ENCODE results near the gene ERGIC2.
A peak's percentile ranks its signal among the peaks of the same experiment; 100 is the strongest.

ERGIC2 gene

DNA sequence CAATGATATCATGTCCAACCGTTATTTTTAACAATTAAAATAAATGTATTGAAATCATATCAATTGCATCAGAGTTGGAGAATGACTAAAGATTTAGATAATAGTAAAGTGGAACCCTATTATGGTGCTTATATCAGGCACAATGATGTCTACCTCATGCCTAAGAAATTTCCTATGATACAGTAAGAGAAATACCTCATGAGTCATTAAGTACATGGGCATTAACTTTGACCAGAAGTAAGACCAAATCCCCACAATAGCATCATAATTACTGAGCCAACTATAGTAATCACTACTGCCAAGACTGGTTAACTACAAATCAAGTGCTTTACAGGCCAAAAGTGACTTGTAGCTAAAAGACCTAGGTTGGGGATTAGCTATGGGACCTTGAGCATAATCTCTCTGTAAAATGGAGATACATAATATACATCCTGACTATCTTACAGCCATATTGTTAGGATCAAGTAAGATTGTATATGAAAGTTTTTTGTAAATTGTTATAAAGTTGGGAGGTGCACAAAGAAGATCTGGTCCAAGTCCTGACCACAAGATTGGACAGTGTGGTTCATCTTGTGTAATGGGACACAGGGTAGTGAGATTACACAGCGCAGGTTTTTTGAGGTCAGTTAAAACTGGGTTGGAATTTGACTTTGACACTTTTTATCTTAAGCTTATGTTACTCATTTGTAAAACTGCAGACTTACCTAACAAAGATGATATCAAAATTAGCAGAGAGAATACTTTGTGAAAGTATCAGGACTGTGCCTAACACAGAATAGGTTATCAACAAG, 60.5 kb downstream of the ERGIC2 start:
- DNase-seq (ENCODE audit: low read depth): no peak
- TF ChIP-seq, protein P1, sequence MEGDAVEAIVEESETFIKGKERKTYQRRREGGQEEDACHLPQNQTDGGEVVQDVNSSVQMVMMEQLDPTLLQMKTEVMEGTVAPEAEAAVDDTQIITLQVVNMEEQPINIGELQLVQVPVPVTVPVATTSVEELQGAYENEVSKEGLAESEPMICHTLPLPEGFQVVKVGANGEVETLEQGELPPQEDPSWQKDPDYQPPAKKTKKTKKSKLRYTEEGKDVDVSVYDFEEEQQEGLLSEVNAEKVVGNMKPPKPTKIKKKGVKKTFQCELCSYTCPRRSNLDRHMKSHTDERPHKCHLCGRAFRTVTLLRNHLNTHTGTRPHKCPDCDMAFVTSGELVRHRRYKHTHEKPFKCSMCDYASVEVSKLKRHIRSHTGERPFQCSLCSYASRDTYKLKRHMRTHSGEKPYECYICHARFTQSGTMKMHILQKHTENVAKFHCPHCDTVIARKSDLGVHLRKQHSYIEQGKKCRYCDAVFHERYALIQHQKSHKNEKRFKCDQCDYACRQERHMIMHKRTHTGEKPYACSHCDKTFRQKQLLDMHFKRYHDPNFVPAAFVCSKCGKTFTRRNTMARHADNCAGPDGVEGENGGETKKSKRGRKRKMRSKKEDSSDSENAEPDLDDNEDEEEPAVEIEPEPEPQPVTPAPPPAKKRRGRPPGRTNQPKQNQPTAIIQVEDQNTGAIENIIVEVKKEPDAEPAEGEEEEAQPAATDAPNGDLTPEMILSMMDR (IDR thresholded peaks at IDR 0.05; ENCODE audit: low read depth, low read length, missing control alignments): no peak
- H3K4me3 ChIP-seq (ENCODE audit: low read depth, low read length): no peak overlapping the region

DNA sequence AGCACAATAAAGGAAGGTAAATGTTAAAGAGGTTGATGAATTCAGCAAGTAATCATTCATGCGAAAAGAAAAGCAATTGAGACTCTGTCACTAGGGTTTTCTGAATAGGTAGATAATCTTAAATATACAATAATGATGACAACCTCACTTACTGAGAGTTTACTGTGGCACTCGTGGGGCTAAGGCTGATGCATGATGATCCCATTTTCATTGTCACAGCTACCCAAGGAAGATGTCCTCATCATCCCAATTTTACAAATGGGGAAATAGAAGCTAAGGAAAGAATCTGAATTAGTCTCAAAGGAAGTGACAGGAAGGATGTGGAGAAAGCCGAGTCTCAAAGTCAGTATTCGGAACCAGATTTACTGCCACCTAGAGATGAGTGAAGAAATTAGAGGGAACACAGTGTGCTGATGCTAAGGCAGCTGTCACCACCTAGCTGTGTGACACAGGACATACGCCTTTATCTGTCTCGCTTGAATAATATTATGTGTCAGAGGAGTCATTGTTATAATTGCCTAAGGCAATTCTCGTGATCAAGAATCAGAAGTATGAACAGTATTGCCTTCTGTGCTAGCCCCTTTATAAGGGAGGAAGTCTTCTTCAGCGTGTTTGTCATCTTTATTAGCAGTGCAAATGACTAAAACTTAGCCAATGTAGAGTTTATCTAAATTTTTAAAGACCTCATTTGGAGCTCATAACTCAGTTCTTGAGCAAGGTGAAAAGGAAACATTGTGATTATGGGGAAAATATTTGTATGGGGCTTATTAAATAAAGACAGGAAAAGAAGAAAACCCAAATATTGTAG, 63.2 kb downstream of the ERGIC2 start:
- peak; percentile 37 for DNase-seq (ENCODE audit: low read depth)
- no peak overlapping the region for H3K4me3 ChIP-seq (ENCODE audit: low read depth, low read length)
- TF ChIP-seq, protein P1 (IDR thresholded peaks at IDR 0.05; ENCODE audit: low read depth, low read length, missing control alignments): peak; percentile 83

DNA sequence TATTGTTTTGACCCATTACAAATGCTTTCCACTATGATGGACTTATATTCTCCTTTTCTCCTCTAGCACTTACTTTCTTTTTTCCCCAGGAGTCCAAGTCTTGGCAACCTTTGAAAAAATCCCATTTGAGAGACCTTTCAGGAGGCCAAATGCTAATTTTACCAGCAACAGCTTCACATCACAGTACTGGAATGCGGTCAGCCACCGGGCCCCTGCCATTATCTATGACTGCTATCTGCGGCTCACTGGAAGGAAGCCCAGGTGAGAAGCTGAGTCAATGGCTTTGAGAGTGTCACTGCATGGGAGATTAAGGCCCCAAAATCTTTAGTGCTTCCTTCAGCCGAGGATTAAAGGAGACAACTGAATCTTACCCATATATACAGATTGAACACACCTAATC, 64.2 kb downstream of the ERGIC2 start:
- no peak overlapping the region for H3K4me3 ChIP-seq (ENCODE audit: low read depth, low read length)
- DNase-seq (ENCODE audit: low read depth): no peak
- TF ChIP-seq, protein P1 (IDR thresholded peaks at IDR 0.05; ENCODE audit: low read depth, low read length, missing control alignments): no peak

DNA sequence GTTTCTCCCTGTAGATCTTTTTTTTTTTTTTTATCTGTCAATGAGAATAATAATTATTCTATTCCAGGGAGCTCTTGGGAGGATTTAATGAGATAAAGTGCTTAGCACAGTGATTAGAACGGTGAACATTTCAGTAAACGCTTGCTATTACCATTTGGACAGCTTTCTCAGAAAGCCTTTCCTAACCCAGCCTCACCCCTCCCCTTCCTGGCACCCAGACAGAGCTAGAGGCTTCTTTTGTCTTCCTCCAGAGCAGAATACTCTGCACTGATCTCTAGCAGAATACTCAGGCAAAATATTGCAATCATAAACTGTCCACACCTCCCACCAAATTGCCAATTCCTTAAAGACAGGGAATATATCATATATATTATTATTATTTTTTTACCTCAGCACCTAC, 66.6 kb downstream of the ERGIC2 start:
- TF ChIP-seq, protein P1 (IDR thresholded peaks at IDR 0.05; ENCODE audit: low read depth, low read length, missing control alignments): no peak
- no peak for DNase-seq (ENCODE audit: low read depth)
- no peak overlapping the region for H3K4me3 ChIP-seq (ENCODE audit: low read depth, low read length)

DNA sequence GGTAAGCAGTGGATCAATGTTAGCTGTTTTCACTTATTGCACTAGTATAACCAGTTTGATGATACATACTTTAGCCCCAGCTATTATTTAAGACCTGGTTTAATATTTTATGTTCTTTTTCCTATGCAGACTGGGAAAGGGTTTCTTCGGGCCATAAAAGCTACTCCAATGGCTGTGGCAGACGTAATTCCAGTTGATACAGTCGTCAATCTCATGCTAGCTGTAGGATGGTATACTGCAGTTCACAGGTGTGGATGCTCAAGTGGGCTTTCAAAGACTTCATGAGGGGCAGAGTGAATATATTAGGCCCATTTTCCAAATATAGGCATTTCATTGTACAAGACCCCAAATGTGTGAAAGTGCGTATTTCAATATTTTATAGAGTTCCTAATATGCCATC, 70.1 kb downstream of the ERGIC2 start:
- TF ChIP-seq, protein P1 (IDR thresholded peaks at IDR 0.05; ENCODE audit: low read depth, low read length, missing control alignments): no peak
- no peak overlapping the region for H3K4me3 ChIP-seq (ENCODE audit: low read depth, low read length)
- no peak for DNase-seq (ENCODE audit: low read depth)

DNA sequence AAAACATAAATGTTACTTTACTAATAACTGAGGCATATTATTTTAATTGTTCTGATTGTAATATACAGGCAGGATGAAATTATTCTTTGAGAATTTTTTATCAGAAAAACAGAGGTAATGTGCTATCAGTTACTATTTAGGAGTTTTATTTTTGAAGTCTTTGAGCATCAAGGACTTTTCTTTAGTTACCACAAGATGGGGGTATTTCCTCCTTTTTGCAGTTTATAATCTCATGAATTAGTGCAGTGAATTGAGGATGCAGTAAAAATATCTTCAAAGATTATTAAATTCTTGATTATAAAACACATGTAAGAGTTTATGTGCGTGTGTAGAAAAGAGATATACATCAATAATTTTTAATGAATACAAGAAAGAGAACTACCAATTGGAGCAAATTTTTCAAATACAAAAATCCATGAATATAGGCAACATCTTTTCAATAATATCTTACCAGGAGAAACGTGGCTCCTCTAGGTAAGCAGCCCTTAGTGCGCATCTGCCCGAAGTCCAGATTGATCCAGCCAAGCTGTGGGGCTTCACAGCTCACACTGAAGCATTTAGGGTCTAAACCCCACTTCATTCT, 71.6 kb downstream of the ERGIC2 start:
- DNase-seq (ENCODE audit: low read depth): no peak
- TF ChIP-seq, protein P1 (IDR thresholded peaks at IDR 0.05; ENCODE audit: low read depth, low read length, missing control alignments): peak; percentile 15
- no peak overlapping the region for H3K4me3 ChIP-seq (ENCODE audit: low read depth, low read length)
